ENCODE measurements around the gene BACH2. TPM values are rescaled to one million over a fixed set of nuclear protein-coding genes. Genes with fewer than 3 reads are reported as not detected.

BACH2 gene
- total RNA-seq, 2 donors from 2014 or later = 0.52 to 1.2 TPM

DNA sequence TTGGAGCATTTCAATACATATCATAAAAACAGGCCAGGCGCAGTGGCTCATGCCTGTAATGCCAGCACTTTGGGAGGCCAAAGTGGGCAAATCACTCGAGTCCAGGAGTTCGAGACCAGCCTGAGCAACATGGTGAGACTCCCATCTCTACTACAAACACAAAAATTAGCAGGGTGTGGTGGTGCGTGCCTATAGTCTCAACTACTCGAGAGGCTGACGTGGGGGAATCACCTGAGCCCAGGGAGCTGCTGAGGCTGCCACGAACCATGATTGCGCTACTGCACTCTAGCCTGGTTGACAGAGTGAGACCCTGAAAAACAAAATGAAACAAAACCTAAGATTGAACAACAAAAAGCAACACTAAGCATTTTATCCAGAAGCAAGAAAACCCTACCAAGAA is 47.2 kb downstream of the BACH2 start:
- no peaks in the 10 kb centered on the region for H3K27me3 ChIP-seq
- no peaks in the 10 kb centered on the region for H3K9me3 ChIP-seq
- TF ChIP-seq, protein P1, sequence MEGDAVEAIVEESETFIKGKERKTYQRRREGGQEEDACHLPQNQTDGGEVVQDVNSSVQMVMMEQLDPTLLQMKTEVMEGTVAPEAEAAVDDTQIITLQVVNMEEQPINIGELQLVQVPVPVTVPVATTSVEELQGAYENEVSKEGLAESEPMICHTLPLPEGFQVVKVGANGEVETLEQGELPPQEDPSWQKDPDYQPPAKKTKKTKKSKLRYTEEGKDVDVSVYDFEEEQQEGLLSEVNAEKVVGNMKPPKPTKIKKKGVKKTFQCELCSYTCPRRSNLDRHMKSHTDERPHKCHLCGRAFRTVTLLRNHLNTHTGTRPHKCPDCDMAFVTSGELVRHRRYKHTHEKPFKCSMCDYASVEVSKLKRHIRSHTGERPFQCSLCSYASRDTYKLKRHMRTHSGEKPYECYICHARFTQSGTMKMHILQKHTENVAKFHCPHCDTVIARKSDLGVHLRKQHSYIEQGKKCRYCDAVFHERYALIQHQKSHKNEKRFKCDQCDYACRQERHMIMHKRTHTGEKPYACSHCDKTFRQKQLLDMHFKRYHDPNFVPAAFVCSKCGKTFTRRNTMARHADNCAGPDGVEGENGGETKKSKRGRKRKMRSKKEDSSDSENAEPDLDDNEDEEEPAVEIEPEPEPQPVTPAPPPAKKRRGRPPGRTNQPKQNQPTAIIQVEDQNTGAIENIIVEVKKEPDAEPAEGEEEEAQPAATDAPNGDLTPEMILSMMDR (IDR thresholded peaks at IDR 0.05) = no peak
- no peaks in the 10 kb centered on the region for H3K36me3 ChIP-seq
- H3K4me1 ChIP-seq = no peaks in the 10 kb centered on the region
- intact Hi-C loops (cut with DNase I) = no loop called here
- H3K4me3 ChIP-seq = no peak overlapping the region
- H3K27ac ChIP-seq = no peak overlapping the region
- DNase-seq = no peak
- H3K9ac ChIP-seq (ENCODE audit: low read depth in 2 of 2, low read length in 2 of 2) = no peak overlapping the region

DNA sequence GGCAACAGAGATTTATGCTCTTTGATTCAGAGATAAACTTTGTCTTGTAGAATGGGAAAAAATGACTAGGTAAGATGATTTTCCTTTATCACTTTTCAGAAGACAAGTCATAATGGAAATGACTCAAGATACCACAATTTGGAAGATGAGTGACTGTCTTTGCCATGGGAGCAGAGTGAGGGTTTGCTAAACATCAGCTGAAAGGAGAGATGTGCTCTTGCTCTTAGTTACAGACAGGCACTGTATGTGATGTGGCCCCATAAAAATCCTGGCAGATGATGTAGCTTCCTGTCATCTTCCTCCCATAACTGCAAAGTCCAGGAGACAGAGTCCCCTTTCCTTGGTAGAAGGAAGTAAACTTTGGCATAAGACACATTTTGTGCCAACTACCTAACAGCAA is 47.6 kb downstream of the BACH2 start:
- intact Hi-C loops (cut with DNase I) = no loop called here

DNA sequence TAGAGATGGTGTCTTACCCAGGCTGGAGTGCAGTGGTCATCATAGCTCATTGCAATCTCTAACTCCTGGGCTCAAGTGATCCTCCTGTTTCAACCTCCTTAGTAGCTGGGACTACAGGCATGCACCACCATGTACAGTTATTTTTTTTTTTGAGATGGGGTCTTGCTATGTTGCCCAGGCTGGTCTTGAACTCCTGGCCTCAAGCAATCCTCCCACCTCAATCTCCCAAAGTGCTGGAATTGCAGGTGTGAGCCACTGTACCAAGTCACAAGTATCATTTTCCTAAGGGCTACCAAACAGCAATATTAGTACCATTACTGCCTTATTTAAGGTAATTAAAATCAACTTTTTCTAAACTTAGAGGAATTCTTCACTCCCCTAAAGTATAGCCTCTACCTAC is 49.4 kb downstream of the BACH2 start:
- Histone ChIP-seq H3K4me1 (no peaks in the 10 kb centered on the region), H3K27ac (no peak overlapping the region), H3K36me3 (no peaks in the 10 kb centered on the region), H3K9me3 (no peaks in the 10 kb centered on the region), H3K9ac (ENCODE audit: low read depth in 2 of 2, low read length in 2 of 2) (no peak overlapping the region), H3K27me3 (no peaks in the 10 kb centered on the region), H3K4me3 (no peak overlapping the region)
- intact Hi-C loops (cut with DNase I) = no loop called here
- DNase-seq = no peak
- TF ChIP-seq, protein P1 (IDR thresholded peaks at IDR 0.05) = no peak

More for the DNA sequence above, 47.6 kb downstream of the BACH2 start:
- Histone ChIP-seq H3K36me3 (no peaks in the 10 kb centered on the region), H3K9ac (ENCODE audit: low read depth in 2 of 2, low read length in 2 of 2) (no peak overlapping the region), H3K27ac (no peak overlapping the region), H3K4me1 (no peaks in the 10 kb centered on the region), H3K9me3 (no peaks in the 10 kb centered on the region), H3K27me3 (no peaks in the 10 kb centered on the region), H3K4me3 (no peak overlapping the region)
- DNase-seq = no peak
- TF ChIP-seq, protein P1 (IDR thresholded peaks at IDR 0.05) = no peak

DNA sequence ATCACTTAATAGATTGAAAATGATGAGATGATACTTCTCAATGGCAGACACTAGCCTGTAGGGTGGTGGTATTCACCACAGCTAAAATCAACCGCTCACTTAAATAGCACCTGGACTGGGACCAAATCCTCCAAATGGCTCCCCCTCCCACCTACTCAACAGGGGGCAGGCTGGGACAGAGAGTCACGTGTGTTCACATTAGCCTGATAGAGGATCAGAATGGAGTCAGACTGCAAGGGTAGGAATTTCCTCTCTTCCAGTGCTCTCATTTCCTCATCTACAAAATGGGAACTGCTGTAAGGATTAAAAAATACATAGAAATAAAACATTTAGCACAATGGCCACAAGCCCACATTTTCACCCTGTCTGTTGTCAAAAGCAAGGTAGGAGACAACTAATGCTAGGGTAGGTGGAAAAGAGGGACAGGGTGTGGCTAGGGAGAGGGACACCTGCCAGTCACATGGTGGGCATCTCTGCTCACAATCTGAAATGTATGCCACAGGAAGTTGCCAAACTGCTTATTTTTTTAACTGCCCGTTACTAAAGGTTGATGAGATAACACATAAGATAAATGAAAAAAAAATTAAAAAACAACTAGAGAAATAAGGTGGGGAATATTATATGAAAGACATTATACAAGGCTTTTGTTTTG is 55.3 kb downstream of the BACH2 start:
- Histone ChIP-seq H3K4me1 (no peaks in the 10 kb centered on the region), H3K4me3 (no peak overlapping the region), H3K36me3 (no peaks in the 10 kb centered on the region), H3K27me3 (no peaks in the 10 kb centered on the region), H3K27ac (no peak overlapping the region), H3K9ac (ENCODE audit: low read depth in 2 of 2, low read length in 2 of 2) (no peak overlapping the region), H3K9me3 (no peaks in the 10 kb centered on the region)
- intact Hi-C loops (cut with DNase I) = no loop called here
- TF ChIP-seq, protein P1 (IDR thresholded peaks at IDR 0.05) = no peak
- no peak for DNase-seq

DNA sequence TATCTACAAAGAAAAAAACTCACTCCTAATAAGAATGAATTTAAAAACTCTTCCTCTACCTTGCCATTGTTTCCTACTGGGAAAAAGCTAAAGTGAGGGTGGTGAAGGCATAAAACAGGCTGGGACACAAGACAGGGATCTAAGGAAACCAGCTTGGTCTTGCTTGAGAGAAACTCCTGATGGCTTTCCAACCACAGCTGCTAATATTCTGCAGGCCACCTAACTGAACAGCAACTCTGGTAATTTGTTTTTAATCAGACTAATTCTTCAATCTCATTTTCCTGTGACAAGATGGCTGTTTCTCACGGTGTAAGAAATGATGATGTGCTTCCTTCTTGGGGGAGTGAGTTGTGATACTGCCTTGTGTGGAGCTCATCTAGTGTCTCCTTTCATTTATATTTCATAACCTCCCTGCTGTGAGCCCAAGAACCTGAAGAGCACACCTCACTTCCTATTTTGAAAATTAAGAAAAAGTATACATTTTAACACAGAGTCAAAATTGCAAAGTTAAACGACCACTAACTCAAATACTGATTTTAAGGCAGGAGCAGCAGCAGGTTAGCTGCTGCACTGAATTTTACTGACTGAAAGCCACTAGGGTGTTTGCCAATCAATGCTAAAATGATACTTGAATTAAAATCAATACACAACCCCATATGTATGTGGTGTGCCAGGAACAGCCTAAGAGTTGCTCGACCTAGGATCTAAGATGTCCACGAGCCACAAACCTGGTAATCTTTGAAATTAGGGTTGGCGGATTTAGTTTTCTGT is 58.0 kb downstream of the BACH2 start:
- DNase-seq = no peak
- intact Hi-C loops (cut with DNase I) = no loop called here
- H3K36me3 ChIP-seq = no peaks in the 10 kb centered on the region
- TF ChIP-seq, protein P1 (IDR thresholded peaks at IDR 0.05) = no peak
- no peaks in the 10 kb centered on the region for H3K27me3 ChIP-seq
- H3K9ac ChIP-seq (ENCODE audit: low read depth in 2 of 2, low read length in 2 of 2) = no peak overlapping the region
- H3K27ac ChIP-seq = no peak overlapping the region
- no peaks in the 10 kb centered on the region for H3K9me3 ChIP-seq
- no peaks in the 10 kb centered on the region for H3K4me1 ChIP-seq
- H3K4me3 ChIP-seq = no peak overlapping the region
